ENCODE results near the gene IL12A.

IL12A gene

DNA sequence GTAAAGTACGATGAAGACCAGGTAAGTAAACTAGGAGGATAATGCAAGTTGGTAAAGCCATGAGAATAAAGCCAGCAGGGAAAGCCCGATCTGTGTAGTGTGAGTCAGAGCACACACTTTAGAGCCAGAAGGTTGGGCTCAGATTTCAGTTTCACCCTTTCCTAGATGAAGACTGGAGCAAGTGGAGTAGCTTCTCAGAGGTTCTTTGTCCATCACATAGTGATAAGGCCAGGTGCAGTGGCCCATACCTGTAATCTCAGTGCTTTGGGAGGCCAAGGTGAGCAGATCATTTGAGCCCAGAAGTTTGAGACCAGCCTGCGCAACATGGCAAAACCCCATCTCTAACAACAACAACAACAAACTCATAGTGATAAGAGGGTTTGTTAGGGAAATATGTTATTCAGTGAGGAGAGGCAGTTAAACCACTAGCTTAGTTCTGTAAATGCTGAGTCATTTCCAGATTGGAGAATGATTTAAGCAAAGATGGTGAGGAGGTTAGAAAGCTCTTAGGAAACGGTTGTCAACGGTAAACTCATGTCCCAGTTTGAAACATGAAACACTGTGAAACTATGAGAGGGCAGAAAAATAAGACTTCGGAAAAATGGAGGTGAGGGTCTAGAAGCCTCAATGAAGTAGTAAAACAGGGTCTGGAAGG is 39.0 kb downstream of the IL12A start:
- DNase-seq (ENCODE audit: low read depth), result no peak

DNA sequence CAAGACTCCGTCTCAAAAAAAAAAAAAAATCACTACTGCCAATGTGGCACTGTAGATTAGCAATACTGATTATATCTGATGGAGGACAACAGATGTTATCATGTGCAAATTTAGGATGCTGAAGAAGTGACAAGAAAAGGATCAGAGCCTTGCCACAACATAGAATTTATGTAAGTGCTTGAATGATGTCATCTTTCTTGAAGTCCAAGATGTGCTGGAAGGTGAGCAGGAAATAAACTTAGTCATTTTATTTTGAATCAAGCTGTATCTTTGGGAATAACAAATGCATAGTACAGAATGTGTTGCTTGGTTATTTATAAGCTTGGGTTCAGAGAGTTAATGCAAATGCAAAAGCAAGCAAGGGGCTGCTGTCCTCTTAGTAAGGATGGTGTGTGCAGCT is 47.1 kb downstream of the IL12A start:
- no peak for DNase-seq (ENCODE audit: low read depth)

DNA sequence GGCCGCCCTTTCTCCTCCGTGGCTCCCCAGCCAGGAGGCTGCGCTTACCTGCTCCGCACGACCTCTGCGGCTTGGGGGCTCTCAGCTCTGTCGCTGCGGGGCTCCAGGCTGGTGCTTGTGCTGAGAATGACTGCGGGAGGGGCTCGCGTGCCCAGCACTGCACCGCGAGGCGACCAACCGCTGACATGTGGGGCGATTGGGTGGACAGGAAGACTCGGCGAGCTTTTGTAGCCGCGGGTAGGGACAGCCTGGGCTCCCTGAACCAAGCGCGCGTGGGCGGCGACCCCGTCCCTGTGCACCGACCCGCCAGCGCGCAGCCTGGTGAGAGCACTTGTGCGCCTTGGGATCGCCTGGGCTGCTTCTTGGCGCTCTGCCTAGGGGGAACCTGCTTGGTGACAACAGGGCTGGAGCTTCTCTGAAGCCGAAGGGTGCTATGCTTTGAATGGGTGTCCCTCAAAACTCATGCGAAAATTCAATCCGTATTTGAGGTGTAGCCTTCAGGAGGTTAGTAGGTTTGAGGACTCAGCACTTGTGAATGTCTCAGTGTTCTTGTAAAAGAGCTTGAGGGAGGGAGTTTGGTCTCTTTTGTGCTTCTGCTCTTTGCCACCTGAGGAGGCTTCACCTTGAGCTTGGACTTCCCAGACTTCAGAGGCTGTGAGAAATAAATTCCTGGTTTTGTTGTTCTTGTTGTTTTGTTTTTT is 50.4 kb downstream of the IL12A start:
- DNase-seq (ENCODE audit: low read depth), result no peak

DNA sequence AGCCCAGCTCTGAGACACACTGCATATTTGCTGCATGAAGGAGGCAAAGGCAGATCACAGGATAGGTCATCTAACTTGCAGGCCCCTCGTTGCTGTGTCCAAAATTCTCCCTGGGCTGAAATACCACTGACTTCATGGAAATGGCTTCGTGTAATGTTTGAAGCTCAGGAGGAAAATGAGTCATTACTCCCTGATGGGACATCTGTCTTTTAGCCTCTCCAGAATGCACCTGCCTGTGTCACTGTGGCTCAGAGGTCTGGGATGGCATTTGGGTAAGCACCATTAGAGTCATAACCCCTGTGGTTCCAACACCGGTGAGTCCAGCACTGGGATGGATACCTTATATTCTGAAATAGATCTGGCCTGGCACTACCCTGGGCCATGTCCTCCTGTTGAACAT is 51.5 kb downstream of the IL12A start:
- DNase-seq (ENCODE audit: low read depth), result no peak

DNA sequence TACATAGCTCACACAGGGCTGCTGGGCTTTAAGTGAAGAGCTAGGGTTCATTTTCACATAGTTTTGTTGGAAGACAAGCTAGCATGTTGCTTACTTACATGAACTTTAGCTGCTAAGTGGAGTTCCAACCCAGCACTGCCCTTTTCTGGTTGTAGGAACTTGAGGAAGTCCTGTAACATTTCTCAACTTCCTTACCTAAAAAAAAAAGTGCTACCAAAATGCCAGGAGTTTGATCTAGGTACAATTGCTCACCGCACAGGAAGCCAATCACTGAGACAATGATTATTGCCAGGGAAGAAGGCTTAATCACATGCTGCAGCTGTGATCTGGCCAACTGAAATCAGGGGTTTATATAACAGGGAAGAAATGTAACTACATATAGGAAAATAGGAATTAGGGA is 52.8 kb downstream of the IL12A start:
- no peak for DNase-seq (ENCODE audit: low read depth)

DNA sequence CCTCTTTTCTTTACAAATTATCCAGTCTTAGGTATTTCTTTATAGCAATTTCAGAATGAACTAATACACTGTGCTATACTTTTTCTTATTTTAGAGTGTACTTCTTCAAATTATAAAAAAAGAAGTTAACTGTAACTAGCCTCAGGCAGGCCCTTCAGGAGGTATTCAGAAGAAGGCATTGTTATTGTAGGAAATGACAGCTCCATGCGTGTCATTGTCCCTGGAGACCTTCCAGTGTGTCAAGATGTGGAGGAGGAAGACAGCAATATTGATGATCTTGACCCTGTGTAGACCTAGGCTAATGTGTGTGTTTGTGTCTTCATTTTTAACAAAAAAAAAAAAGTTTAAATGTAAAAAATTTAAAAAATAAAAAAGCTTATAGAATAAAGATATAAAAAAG is 55.5 kb downstream of the IL12A start:
- DNase-seq (ENCODE audit: low read depth), result no peak
